Measurements from ENCODE around the gene SMAD6.

The SMAD6 gene

GRCh38 chr15:66760968-66761725, 59.1 kb downstream of the SMAD6 start:
- DNase-seq, result no peak

- peak; percentile 81 for DNase-seq
Observed at GRCh38 chr15:66761726-66762595, 59.9 kb downstream of the SMAD6 start.

DNA sequence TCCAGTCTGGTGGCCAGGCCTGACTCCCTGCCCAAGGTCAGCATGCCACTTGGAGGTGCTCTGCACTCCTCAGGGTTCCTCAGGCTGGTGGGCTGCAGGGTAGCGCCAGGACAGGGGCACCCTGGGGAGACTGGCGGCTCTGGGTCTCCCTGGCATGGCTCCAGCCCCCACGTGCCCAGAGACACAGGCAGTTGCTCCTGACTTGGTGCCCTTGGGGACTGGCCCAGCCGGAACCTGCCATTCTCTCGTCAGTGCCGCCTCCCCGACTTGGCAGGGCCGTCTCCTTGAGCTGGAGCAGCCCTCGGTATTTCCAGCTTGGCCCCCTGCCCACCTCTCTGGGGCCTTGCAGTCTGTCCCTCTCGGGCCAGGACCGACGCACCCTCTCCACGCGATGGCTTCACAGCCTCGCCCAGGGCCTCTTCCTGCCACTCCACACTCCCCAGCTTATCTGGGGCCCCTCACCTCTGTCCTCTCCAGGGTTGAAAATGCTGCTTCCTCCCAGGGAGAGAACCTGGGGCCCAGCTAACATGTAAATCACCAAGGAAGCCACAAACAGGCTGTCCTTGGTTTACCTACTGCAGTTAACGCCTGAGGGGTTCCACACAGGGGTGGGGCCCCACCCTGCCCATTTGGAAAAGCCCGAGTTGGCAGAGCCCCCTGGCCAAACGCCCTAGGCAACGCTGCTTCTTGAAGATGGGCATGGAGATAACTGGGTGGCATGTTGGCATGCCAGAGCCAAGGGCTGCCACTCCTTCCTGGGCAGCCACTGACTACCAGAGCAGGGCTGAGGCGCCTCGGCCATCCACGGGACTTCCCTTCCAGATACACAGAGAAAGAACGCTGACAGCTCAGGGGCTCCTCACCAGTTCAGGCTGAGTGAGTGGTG, 61.4 kb downstream of the SMAD6 start:
- no peak for DNase-seq

DNA sequence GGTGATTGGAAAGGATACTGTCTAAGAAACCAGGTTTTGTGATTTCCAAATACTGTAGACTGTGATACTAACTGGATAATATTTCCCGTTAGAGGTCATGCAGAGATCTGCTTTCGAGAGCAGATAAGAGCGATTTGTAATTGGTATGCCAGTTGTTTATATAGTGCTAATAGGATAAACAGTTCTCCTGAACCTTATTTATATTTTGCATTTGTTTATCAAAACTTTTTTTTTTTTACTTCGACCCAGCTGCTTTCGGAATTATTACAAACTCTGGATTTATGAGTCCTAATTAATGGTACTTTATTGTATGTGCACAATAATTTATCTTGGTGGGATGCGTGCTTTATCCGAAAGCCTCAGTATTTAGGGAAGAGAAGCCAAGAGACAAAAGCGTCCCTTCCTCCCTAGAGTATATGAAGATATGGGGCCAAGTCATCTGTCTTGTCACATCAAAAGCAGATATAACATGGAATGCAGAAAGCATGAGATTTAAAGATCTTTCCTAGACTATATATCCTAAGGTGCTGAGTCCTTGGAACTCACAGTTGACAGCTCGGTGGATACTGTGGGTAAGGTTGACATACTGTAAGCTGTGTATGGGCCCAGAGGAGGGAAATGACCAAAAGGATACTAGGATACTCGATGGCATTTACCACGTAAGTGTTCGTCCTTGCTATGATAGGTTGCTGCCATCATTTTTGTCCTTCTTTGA, 62.2 kb downstream of the SMAD6 start:
- DNase-seq, result no peak

GRCh38 chr15:66765478-66766281, 63.6 kb downstream of the SMAD6 start:
- peak; percentile 87 for DNase-seq

DNA sequence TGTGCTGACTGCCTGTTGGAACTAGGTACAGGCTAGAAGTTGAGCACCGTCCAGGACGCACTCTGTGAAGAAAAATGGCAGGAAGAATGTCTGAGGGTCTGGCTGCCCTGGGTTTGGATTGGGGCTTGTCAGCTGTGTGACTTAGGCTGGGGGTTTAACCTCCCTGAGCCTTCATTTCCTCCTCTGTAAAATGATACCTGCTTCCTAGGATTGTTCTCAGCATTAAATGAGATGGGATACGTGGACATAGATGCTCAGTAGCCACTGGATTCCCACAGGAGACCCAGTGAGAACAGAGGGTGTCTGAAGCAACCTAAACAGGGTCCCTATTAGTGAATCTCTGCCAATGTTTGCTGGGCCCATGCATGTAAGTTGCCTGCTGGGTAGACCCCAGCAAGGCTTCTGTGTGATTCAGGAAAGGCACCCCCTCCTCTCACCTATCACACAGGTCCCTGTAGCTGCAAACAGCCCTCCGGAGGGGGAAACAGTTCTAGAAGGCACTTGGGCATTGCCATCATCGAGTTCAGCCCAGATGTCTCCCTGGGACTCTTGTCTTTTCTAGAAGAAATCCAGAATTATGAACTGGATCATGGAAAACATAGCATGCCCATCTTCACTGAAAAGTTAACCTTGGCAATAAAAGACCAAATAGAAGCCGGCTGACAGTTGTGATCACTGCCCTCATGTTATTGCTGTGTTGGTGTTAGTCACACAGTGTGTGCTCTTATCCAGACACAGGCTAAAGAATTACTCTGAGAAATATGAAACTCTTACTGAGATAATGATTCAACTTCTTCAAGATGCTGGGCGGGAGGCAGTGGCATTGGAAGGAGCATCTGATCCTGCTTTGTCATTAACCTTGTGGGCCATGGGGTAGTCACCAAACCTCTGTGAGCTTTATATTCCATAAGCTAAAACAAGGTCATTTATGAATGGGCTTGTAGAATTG, 64.5 kb downstream of the SMAD6 start:
- DNase-seq, result peak; percentile 69

GRCh38 chr15:66767240-66767659, 65.2 kb downstream of the SMAD6 start:
- DNase-seq, result no peak

DNA sequence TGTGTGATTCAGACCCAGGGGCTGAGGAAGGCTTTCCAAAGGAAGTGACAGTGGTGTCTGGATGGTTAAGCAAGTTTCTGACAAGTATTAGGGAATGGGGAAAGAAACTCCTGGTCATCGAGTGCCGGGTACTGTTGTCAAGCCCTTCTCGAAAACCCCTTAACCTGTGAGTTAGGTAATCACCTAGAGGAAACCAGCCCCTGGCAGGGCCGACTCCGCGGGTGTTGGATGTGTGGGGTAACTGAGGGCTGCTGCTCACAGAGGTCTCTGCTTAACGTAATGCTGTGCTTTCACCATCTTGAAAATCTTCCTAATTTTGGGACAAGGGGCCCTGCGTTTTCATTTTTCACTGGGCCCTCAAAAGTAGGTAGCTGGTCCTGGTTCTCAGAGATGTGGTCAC, 67.0 kb downstream of the SMAD6 start:
- DNase-seq, result no peak

GRCh38 chr15:66770518-66771350, 68.7 kb downstream of the SMAD6 start:
- DNase-seq, result no peak

DNA sequence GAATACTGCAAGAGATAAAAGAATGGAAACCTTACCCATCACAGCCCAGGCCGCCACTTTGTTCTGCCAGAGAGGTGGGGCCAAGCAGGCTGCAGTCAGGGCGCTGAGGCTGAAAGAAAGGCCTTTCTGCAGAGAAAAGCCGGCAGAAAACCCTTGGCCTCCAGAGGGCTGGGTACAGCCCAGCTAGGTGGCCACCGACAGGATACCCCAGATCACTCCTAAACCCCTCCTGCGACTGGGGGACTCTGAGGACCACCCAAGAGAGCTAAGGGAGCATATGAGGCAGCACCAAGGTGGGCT, 69.3 kb downstream of the SMAD6 start:
- DNase-seq, result no peak

DNA sequence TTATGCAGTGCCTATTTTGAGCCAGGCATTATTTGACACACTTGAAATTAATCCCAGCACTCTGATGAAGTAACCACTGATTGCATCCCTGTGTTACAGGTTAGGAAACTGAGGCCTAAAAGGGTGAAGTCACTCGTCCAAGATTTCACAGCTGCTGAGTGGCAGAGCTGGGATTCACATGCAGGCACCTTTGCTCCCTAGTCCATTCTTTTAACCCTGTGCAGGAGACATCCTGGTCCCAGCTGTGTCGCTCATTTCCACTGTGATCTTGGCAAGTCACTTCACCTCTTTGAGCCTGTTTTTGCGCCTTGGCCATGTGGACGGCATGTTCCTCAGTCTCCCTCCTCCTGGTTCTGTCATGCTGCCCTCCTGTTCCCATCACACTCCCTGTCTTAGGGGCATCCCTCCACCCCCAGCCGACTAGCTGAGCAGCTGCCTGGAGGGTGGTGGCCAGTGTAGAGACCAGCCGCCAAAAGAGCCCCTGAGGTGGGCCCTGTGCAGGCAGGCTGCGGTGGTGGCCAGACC, 70.6 kb downstream of the SMAD6 start:
- DNase-seq, result no peak

GRCh38 chr15:66773129-66773873, 71.3 kb downstream of the SMAD6 start:
- no peak for DNase-seq

GRCh38 chr15:66774001-66774814, 72.2 kb downstream of the SMAD6 start:
- DNase-seq, result peak; percentile 82

DNA sequence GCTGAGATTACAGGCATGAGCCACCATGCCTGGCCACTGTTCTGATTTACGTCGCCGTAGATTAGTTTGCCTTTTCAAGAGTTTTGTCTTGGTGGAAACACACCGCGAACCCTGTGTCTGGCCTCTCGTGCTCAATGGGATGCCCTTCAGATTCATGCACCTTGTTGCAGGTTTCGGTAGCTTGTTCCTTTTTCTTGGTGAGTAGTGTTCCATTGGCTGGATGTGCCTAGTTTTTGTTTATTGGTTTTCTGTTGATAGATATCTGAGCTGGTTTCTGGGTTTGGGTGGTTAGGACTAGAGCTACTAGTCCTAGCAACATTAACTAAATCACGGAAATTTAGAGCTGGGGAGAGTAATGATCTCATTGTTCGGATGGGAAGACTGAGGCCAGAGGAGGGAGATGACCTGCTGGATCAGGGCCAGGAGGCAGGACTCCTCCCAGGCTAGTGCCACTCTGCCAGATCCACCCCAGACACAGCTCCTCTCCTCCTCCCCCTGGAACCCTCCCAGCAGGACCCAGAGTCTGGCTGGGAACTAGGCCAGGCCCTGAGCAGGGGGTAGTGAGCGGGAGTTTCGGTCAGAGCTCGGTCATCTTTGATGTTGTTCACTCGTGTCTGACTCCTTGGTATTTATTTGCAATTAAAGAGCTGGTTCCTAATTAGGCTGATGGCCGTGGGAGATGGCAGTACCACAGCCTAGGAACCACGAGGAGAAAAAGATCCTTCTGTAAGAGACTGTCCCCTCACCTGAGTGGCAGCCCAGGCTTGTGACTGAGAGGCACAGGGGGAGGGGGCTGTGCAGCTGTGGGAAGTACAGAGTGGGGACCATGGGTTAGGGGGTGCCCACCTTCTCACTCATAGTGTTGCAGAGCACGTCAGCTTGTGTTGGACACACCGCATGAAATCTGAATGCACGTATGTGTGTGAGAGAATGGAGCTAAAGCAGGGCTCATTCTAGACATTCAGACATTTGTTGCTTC, 73.4 kb downstream of the SMAD6 start:
- no peak for DNase-seq

DNA sequence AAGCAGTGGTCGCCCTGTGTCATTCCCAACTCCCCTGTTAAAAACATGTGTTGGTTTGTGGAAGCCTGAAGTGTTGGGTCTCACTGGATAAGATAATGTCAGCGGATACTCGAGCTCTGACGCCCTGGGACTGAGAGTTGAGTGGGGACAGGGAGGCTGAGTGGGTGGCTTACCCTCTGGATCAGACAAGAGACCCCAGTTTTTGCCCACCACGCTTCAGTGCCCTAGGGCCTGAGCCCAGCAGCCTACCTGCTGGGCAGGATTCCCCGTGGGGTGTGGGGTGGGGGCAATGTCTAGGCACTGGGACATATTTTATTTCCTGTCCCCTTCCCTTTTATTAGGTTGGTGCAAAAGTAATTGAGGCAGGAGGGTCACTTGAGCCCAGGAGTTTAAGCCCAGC, 75.0 kb downstream of the SMAD6 start:
- no peak for DNase-seq

DNA sequence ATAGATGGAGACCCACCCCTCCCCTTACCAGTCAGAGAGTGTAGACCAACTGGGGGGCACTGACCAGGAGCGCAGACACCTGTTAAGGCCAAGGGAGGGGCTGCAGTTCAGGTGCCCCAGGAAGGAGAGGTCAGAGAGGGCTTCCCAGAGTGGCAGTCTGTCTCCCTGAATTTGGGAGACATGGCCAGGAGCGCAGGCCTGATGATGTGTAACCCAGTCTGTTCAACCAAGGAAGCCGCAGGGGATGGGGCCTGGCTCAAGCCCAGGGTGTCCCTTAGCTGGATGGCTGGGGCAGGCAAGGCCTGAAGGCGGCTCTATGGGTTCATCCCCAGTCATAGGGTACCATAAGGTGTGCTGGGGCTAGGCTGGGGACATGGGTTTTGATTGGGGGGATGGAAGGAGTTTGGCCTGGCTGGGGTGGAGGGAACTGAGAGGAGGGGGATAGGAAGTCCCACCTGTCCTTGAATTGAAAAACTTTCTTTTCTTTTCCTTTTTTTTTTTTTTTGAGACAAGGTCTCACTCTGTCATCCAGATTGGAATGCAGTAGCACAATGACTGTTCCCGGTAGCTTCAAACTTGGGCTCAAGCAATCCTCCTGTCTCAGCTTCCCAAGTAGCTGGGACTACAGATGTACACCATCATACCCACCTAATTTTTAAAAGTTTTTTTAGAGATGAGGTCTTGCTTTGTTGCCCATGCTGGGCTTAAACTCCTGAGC, 75.7 kb downstream of the SMAD6 start:
- DNase-seq, result peak; percentile 35

Data from EL (cell line).